HG02588 (cell line): ENCODE measurements around the gene CDC37L1.
"Not testable (repeated sequence)": the region's sequence is repeated elsewhere in the genome, so short reads cannot be mapped to it uniquely, and the experiment has no call there.

ENCODE experiments used
- ATAC-seq: cut with Tn5 transposase; IDR thresholded peaks from one replicate; pipeline ENCODE4 v1.9.1; 2021; ENCODE audit warnings: mild to moderate bottlenecking, moderate library complexity; ENCODE audit not compliant: unreplicated experiment

CDC37L1 gene

GRCh38 chr9:4746278-4747030, 67.1 kb downstream of the CDC37L1 start:
- ATAC-seq, result no peak

- no peak for ATAC-seq
These were observed 69.2 kb downstream of the CDC37L1 start for GRCh38 chr9:4748612-4749011.

- no peak for ATAC-seq
These were observed 70.8 kb downstream of the CDC37L1 start for GRCh38 chr9:4750023-4750673.

GRCh38 chr9:4754530-4754929, 75.2 kb downstream of the CDC37L1 start:
- ATAC-seq, result not testable (repeated sequence)

- no peak for ATAC-seq
These were observed 75.7 kb downstream of the CDC37L1 start for GRCh38 chr9:4755026-4755609.

GRCh38 chr9:4756420-4756819, 77.1 kb downstream of the CDC37L1 start:
- no peak for ATAC-seq
